GM23338 (cell line): ENCODE data around the gene TMED10. TPM values are rescaled to one million over a fixed set of nuclear protein-coding genes. Genes with fewer than 3 reads are reported as not detected.

Source experiments
- ATAC-seq: fragments of 200-7000 bp; cut with Tn5 transposase; 3 replicates; pipeline ENCODE4 v1.9.1; 2020
- DNase-seq: peaks from one replicate; pipeline ENCODE4 v3.0.0-alpha.2; 2015; ENCODE audit warnings: low spot score
- H2AFZ ChIP-seq: fragments of 200-600 bp; sonication (generic); 2 replicates; pipeline ENCODE4 v1.8.0; 2016; ENCODE audit warnings: antibody characterized with exemption, mild to moderate bottlenecking, moderate library complexity
- H3F3A ChIP-seq: fragments of 200-600 bp; sonication (generic); replicated peaks from 2 replicates; pipeline ENCODE4 v1.8.0; 2017; ENCODE audit warnings: antibody characterized with exemption, mixed run types, low read depth
- H3K27ac ChIP-seq: fragments of 200-600 bp; sonication (generic); 2 replicates; pipeline ENCODE4 v1.6.1; 2016; ENCODE audit warnings: low read depth
- H3K27me3 ChIP-seq: fragments of 200-600 bp; sonication (generic); 2 replicates; pipeline ENCODE4 v1.8.0; 2016; ENCODE audit warnings: mild to moderate bottlenecking, mixed run types, moderate library complexity; ENCODE audit not compliant: insufficient read depth
- H3K36me3 ChIP-seq: fragments of 200-600 bp; sonication (generic); 2 replicates; pipeline ENCODE4 v1.8.0; 2016; ENCODE audit warnings: mild to moderate bottlenecking; ENCODE audit not compliant: insufficient read depth
- H3K4me1 ChIP-seq: fragments of 200-600 bp; sonication (generic); 2 replicates; pipeline ENCODE4 v1.8.0; 2016; ENCODE audit warnings: mild to moderate bottlenecking, moderate library complexity; ENCODE audit not compliant: insufficient read depth
- H3K4me2 ChIP-seq: fragments of 200-600 bp; sonication (generic); 2 replicates; pipeline ENCODE4 v1.7.1; 2017; ENCODE audit warnings: mixed run types
- H3K4me3 ChIP-seq: fragments of 200-600 bp; sonication (generic); 2 replicates; pipeline ENCODE4 v1.6.1; 2016; ENCODE audit warnings: mixed run types
- H3K79me2 ChIP-seq: fragments of 200-600 bp; sonication (generic); replicated peaks from 2 replicates; pipeline ENCODE4 v1.8.0; 2017; ENCODE audit warnings: mild to moderate bottlenecking; ENCODE audit not compliant: insufficient read depth
- H3K9me2 ChIP-seq: fragments of 200-600 bp; sonication (generic); 2 replicates; pipeline ENCODE4 v1.8.0; 2017; ENCODE audit not compliant: insufficient read depth
- H4K20me1 ChIP-seq: fragments of 200-600 bp; sonication (generic); replicated peaks from 2 replicates; pipeline ENCODE4 v1.8.0; 2017; ENCODE audit warnings: mild to moderate bottlenecking; ENCODE audit not compliant: insufficient read depth
- H3K27ac Mint-ChIP-seq: 2 replicates; pipeline ENCODE4 v1.8.0; 2020; ENCODE audit warnings: inconsistent platforms, mild to moderate bottlenecking, moderate library complexity, mixed read lengths
- H3K27me3 Mint-ChIP-seq: 3 replicates; pipeline ENCODE4 v1.8.0; 2022; ENCODE audit warnings: low read depth, mild to moderate bottlenecking, moderate library complexity, mixed read lengths, inconsistent platforms; ENCODE audit not compliant: insufficient read depth, poor library complexity
- H3K36me3 Mint-ChIP-seq: 3 replicates; pipeline ENCODE4 v1.8.0; 2021; ENCODE audit warnings: low read depth, mild to moderate bottlenecking, inconsistent platforms, moderate library complexity, mixed read lengths
- H3K4me1 Mint-ChIP-seq: 3 replicates; pipeline ENCODE4 v1.8.0; 2020; ENCODE audit warnings: mild to moderate bottlenecking, inconsistent platforms, mixed read lengths
- H3K4me3 Mint-ChIP-seq: 3 replicates; pipeline ENCODE4 v1.8.0; 2021; ENCODE audit warnings: moderate library complexity, mild to moderate bottlenecking, inconsistent platforms, mixed read lengths
- H3K9me3 Mint-ChIP-seq: 3 replicates; pipeline ENCODE4 v1.8.0; 2020; ENCODE audit warnings: moderate library complexity, mild to moderate bottlenecking, inconsistent platforms, mixed read lengths
- CREB1 ChIP-seq: fragments of 250-450 bp; sonication (Bioruptor Pico); IDR thresholded peaks from 2 replicates; pipeline ENCODE4 v1.5.0; 2020; ENCODE audit warnings: low read depth, mild to moderate bottlenecking, moderate library complexity
- EZH2 ChIP-seq: fragments of 200-600 bp; sonication (generic); IDR thresholded peaks from one replicate; pipeline ENCODE4 v1.8.0; 2017; ENCODE audit warnings: antibody characterized with exemption, mild to moderate bottlenecking, low read depth; ENCODE audit not compliant: unreplicated experiment
- EZH2phosphoT487 ChIP-seq: fragments of 200-600 bp; sonication (generic); IDR thresholded peaks from one replicate; pipeline ENCODE4 v1.8.1; 2018; ENCODE audit warnings: antibody characterized with exemption; ENCODE audit not compliant: unreplicated experiment
- JUNB ChIP-seq: IDR thresholded peaks from one replicate; pipeline ENCODE4 v1.6.1; 2016; ENCODE audit warnings: antibody characterized with exemption; ENCODE audit not compliant: unreplicated experiment
- NANOG ChIP-seq: IDR thresholded peaks from 2 replicates; pipeline ENCODE4 v1.6.1; 2016; ENCODE audit warnings: antibody characterized with exemption, borderline replicate concordance
- POLR2AphosphoS5 ChIP-seq: IDR thresholded peaks from 2 replicates; pipeline ENCODE4 v1.6.1; 2016; ENCODE audit warnings: antibody characterized with exemption, low read depth
- STAT1 ChIP-seq: IDR thresholded peaks from one replicate; pipeline ENCODE4 v1.6.1; 2016; ENCODE audit warnings: antibody characterized with exemption; ENCODE audit not compliant: unreplicated experiment
- ZNF114 ChIP-seq: fragments of 250-450 bp; sonication (Bioruptor Pico); IDR thresholded peaks from 2 replicates; pipeline ENCODE4 v1.5.0; 2020; ENCODE audit warnings: mild to moderate bottlenecking, moderate library complexity
- ZNF331 ChIP-seq: fragments of 250-450 bp; sonication (Bioruptor Pico); IDR thresholded peaks from 2 replicates; pipeline ENCODE4 v1.5.0; 2020; ENCODE audit warnings: low read depth, mild to moderate bottlenecking, moderate library complexity
- polyA plus RNA-seq: library from polyadenylated mRNA; unstranded; fragments of >200 nt; fragmentation: Nextera tagmentation; extraction: Ambion mirVana; gene quantifications from 2 replicates; pipeline ENCODE4 v1.2.1, GENCODE V29; 2016
- total RNA-seq: library from RNA; depleted of rRNA; stranded (reverse); fragments of >200 nt; shearing (Covaris generic); gene quantifications from 2 replicates; pipeline ENCODE4 v1.2.3, GENCODE V29; 2014
- TF ChIP-seq, protein P1 (sequence below), 2 experiments: fragments of 200-600 bp in 1 of 2; sonication (generic) in 1 of 2; conservative IDR thresholded peaks; 2 replicates each; pipeline versions ENCODE4 v1.5.1 to v1.6.1; 2016 to 2017; ENCODE audit warnings: antibody characterized with exemption in 2 of 2, low read depth in 2 of 2, mild to moderate bottlenecking in 2 of 2, moderate library complexity in 1 of 2
- TF ChIP-seq, protein P2 (sequence below): fragments of 250-450 bp; sonication (Bioruptor Pico); IDR thresholded peaks from 2 replicates; pipeline ENCODE4 v1.5.0; 2020; ENCODE audit warnings: mild to moderate bottlenecking, moderate library complexity
- TF ChIP-seq, protein P3 (sequence below): IDR thresholded peaks from 2 replicates; pipeline ENCODE4 v1.6.1; 2016; ENCODE audit warnings: antibody characterized with exemption
- TF ChIP-seq, protein P4 (sequence below): IDR thresholded peaks from one replicate; pipeline ENCODE4 v1.6.1; 2018; ENCODE audit warnings: antibody characterized with exemption; ENCODE audit not compliant: unreplicated experiment

TMED10 gene
- total and polyA plus RNA-seq, 2 experiments from 2014 or later = 180 to 196 TPM

DNA sequence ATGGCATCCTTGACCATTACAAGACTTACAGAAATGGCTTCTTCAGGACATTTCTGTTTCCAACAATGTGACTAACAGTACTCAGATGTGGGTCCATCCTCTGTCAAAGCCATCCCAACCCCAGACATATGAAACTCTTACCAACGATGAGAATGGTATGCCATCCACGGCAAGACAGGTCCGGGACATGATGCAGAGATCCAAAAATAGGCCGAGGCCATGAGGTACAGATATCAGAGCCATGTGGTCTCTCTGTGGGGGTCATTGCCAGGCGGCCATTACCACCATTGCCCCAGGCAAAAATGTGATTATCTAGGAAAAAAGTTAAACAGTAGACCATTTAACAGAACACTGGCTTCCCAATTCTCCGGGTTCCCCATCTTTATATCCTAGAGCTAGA lies 79.5 kb downstream of the TMED10 start:
- Histone ChIP-seq H3K4me2 (no peak overlapping the region), H3K79me2 (no peaks in the 10 kb centered on the region), H3K27me3 (no peaks in the 10 kb centered on the region), H4K20me1 (peaks cover 4% of the 10 kb centered on the region; the same call in 1 of the 2 replicates), H3F3A (no peaks in the 10 kb centered on the region; the same call in 1 of the 2 replicates), H3K4me3 (no peak overlapping the region), H3K36me3 (peaks cover 15% of the 10 kb centered on the region; the same call in 1 of the 2 replicates), H3K9me2 (no peaks in the 10 kb centered on the region), H3K4me1 (no peaks in the 10 kb centered on the region; the same call in 1 of the 2 replicates), H2AFZ (no peak overlapping the region), H3K27ac (no peak overlapping the region)
- H3K27me3 Mint-ChIP-seq = no peaks in the 10 kb centered on the region
- ATAC-seq = no peak
- TF ChIP-seq, protein P1, sequence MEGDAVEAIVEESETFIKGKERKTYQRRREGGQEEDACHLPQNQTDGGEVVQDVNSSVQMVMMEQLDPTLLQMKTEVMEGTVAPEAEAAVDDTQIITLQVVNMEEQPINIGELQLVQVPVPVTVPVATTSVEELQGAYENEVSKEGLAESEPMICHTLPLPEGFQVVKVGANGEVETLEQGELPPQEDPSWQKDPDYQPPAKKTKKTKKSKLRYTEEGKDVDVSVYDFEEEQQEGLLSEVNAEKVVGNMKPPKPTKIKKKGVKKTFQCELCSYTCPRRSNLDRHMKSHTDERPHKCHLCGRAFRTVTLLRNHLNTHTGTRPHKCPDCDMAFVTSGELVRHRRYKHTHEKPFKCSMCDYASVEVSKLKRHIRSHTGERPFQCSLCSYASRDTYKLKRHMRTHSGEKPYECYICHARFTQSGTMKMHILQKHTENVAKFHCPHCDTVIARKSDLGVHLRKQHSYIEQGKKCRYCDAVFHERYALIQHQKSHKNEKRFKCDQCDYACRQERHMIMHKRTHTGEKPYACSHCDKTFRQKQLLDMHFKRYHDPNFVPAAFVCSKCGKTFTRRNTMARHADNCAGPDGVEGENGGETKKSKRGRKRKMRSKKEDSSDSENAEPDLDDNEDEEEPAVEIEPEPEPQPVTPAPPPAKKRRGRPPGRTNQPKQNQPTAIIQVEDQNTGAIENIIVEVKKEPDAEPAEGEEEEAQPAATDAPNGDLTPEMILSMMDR (conservative IDR thresholded peaks at IDR 0.05; ENCODE audit: low read depth in 2 of 2) = no peak
- no peak for TF ChIP-seq EZH2
- TF ChIP-seq ZNF114 (CRISPR knock-in tag) = no peak
- TF ChIP-seq STAT1 = no peak
- TF ChIP-seq, protein P2, sequence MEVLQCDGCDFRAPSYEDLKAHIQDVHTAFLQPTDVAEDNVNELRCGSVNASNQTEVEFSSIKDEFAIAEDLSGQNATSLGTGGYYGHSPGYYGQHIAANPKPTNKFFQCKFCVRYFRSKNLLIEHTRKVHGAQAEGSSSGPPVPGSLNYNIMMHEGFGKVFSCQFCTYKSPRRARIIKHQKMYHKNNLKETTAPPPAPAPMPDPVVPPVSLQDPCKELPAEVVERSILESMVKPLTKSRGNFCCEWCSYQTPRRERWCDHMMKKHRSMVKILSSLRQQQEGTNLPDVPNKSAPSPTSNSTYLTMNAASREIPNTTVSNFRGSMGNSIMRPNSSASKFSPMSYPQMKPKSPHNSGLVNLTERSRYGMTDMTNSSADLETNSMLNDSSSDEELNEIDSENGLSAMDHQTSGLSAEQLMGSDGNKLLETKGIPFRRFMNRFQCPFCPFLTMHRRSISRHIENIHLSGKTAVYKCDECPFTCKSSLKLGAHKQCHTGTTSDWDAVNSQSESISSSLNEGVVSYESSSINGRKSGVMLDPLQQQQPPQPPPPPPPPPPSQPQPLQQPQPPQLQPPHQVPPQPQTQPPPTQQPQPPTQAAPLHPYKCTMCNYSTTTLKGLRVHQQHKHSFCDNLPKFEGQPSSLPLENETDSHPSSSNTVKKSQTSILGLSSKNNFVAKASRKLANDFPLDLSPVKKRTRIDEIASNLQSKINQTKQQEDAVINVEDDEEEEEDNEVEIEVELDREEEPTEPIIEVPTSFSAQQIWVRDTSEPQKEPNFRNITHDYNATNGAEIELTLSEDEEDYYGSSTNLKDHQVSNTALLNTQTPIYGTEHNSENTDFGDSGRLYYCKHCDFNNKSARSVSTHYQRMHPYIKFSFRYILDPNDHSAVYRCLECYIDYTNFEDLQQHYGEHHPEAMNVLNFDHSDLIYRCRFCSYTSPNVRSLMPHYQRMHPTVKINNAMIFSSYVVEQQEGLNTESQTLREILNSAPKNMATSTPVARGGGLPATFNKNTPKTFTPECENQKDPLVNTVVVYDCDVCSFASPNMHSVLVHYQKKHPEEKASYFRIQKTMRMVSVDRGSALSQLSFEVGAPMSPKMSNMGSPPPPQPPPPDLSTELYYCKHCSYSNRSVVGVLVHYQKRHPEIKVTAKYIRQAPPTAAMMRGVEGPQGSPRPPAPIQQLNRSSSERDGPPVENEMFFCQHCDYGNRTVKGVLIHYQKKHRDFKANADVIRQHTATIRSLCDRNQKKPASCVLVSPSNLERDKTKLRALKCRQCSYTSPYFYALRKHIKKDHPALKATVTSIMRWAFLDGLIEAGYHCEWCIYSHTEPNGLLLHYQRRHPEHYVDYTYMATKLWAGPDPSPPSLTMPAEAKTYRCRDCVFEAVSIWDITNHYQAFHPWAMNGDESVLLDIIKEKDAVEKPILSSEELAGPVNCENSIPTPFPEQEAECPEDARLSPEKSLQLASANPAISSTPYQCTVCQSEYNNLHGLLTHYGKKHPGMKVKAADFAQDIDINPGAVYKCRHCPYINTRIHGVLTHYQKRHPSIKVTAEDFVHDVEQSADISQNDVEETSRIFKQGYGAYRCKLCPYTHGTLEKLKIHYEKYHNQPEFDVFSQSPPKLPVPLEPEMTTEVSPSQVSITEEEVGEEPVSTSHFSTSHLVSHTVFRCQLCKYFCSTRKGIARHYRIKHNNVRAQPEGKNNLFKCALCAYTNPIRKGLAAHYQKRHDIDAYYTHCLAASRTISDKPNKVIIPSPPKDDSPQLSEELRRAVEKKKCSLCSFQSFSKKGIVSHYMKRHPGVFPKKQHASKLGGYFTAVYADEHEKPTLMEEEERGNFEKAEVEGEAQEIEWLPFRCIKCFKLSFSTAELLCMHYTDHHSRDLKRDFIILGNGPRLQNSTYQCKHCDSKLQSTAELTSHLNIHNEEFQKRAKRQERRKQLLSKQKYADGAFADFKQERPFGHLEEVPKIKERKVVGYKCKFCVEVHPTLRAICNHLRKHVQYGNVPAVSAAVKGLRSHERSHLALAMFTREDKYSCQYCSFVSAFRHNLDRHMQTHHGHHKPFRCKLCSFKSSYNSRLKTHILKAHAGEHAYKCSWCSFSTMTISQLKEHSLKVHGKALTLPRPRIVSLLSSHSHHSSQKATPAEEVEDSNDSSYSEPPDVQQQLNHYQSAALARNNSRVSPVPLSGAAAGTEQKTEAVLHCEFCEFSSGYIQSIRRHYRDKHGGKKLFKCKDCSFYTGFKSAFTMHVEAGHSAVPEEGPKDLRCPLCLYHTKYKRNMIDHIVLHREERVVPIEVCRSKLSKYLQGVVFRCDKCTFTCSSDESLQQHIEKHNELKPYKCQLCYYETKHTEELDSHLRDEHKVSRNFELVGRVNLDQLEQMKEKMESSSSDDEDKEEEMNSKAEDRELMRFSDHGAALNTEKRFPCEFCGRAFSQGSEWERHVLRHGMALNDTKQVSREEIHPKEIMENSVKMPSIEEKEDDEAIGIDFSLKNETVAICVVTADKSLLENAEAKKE (CRISPR knock-in tag) = no peak
- no peak for TF ChIP-seq ZNF331 (CRISPR knock-in tag)
- TF ChIP-seq CREB1 (CRISPR knock-in tag) = no peak
- TF ChIP-seq JUNB = no peak
- TF ChIP-seq, protein P3, sequence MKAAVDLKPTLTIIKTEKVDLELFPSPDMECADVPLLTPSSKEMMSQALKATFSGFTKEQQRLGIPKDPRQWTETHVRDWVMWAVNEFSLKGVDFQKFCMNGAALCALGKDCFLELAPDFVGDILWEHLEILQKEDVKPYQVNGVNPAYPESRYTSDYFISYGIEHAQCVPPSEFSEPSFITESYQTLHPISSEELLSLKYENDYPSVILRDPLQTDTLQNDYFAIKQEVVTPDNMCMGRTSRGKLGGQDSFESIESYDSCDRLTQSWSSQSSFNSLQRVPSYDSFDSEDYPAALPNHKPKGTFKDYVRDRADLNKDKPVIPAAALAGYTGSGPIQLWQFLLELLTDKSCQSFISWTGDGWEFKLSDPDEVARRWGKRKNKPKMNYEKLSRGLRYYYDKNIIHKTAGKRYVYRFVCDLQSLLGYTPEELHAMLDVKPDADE = no peak
- TF ChIP-seq, protein P4, sequence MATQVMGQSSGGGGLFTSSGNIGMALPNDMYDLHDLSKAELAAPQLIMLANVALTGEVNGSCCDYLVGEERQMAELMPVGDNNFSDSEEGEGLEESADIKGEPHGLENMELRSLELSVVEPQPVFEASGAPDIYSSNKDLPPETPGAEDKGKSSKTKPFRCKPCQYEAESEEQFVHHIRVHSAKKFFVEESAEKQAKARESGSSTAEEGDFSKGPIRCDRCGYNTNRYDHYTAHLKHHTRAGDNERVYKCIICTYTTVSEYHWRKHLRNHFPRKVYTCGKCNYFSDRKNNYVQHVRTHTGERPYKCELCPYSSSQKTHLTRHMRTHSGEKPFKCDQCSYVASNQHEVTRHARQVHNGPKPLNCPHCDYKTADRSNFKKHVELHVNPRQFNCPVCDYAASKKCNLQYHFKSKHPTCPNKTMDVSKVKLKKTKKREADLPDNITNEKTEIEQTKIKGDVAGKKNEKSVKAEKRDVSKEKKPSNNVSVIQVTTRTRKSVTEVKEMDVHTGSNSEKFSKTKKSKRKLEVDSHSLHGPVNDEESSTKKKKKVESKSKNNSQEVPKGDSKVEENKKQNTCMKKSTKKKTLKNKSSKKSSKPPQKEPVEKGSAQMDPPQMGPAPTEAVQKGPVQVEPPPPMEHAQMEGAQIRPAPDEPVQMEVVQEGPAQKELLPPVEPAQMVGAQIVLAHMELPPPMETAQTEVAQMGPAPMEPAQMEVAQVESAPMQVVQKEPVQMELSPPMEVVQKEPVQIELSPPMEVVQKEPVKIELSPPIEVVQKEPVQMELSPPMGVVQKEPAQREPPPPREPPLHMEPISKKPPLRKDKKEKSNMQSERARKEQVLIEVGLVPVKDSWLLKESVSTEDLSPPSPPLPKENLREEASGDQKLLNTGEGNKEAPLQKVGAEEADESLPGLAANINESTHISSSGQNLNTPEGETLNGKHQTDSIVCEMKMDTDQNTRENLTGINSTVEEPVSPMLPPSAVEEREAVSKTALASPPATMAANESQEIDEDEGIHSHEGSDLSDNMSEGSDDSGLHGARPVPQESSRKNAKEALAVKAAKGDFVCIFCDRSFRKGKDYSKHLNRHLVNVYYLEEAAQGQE = no peak
- no peak for TF ChIP-seq EZH2phosphoT487
- no peak for TF ChIP-seq NANOG
- no peak for TF ChIP-seq POLR2AphosphoS5
- peaks cover 6% of the 10 kb centered on the region; the same call in 2 of the 3 replicates for H3K4me1 Mint-ChIP-seq
- H3K9me3 Mint-ChIP-seq = no peaks in the 10 kb centered on the region
- H3K4me3 Mint-ChIP-seq = no peak overlapping the region
- DNase-seq = no peak
- peaks cover 73% of the 10 kb centered on the region for H3K36me3 Mint-ChIP-seq
- H3K27ac Mint-ChIP-seq = no peak overlapping the region
